HL-60 (cell line): Measurements from ENCODE around the gene PECR.

Source experiments
- DNase-seq, 2 experiments: peaks; one replicate each; pipeline ENCODE4 v3.0.0-alpha.2; 2010 to 2020; ENCODE audit warnings: low read depth in 1 of 2, low spot score in 1 of 2
- H3K27ac ChIP-seq: fragments of 250-450 bp; sonication (Bioruptor Pico); replicated peaks from 2 replicates; pipeline ENCODE4 v1.5.1; 2020; ENCODE audit warnings: mild to moderate bottlenecking, moderate library complexity
- H3K27me3 ChIP-seq: fragments of 250-450 bp; sonication (Bioruptor Pico); 2 replicates; pipeline ENCODE4 v1.5.1; 2021; ENCODE audit warnings: mild to moderate bottlenecking, moderate library complexity; ENCODE audit not compliant: insufficient read depth, poor library complexity, severe bottlenecking
- H3K4me3 ChIP-seq: replicated peaks from 2 replicates; pipeline ENCODE4 v1.5.1; 2011; ENCODE audit warnings: mild to moderate bottlenecking, control low read depth, low read length; ENCODE audit not compliant: insufficient read depth
- GABPA ChIP-seq: IDR thresholded peaks from 2 replicates; pipeline ENCODE4 v1.6.1; 2012; ENCODE audit warnings: low read depth
- POLR2AphosphoS5 ChIP-seq: IDR thresholded peaks from 2 replicates; pipeline ENCODE4 v1.6.1; 2012; ENCODE audit warnings: low read depth
- SPI1 ChIP-seq: IDR thresholded peaks from 2 replicates; pipeline ENCODE4 v1.6.1; 2012; ENCODE audit warnings: low read depth, mild to moderate bottlenecking, borderline replicate concordance
- TF ChIP-seq, protein P1 (sequence below): IDR thresholded peaks from one replicate; pipeline ENCODE4 v1.5.1; 2011; ENCODE audit warnings: low read length, control low read depth, inconsistent platforms; ENCODE audit not compliant: insufficient read depth
- TF ChIP-seq, protein P2 (sequence below): IDR thresholded peaks from 2 replicates; pipeline ENCODE4 v1.6.1; 2012; ENCODE audit warnings: low read depth; ENCODE audit not compliant: insufficient replicate concordance

Gene PECR

DNA sequence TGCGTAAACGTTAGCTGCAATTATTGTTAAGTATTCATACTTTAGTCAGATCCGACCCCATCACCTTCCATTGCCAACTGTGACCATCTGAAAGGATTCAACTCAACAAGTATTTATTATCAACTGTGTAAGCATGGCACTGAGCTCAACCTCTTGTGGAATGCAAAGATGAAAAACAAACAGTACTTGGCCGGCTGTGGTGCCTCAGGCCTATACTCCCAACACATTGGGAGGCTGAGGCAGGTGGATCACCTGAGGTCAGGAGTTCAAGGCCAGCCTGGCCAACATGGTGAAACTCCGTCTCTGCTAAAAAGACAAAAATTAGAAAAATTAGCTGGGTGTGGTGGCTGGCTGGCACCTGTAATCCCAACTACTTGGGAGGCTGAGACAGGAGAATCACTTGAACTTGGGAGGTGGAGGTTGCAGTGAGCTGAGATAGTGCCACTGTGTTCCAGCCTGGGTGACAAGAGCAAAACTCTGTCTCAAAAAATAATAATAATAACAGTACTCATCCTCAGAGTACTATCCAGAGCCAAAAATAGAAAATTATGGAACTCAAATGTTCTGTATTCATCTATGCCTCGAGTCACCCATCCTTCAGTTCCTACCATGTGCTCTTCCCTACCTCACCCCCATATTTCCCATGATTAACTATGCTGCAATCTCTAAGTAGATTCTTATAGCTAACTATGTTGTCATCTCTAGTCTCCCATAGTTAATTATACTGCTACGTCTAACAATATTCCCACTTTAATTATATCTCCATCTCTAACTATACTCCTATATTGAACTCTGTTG is 59.6 kb downstream of the PECR start:
- peaks cover 3% of the 10 kb centered on the region for H3K27me3 ChIP-seq
- DNase-seq, result no peak
- no peak overlapping the region for H3K27ac ChIP-seq
- TF ChIP-seq POLR2AphosphoS5, result no peak
- TF ChIP-seq SPI1, result no peak
- no peak for TF ChIP-seq GABPA
- TF ChIP-seq, protein P1, sequence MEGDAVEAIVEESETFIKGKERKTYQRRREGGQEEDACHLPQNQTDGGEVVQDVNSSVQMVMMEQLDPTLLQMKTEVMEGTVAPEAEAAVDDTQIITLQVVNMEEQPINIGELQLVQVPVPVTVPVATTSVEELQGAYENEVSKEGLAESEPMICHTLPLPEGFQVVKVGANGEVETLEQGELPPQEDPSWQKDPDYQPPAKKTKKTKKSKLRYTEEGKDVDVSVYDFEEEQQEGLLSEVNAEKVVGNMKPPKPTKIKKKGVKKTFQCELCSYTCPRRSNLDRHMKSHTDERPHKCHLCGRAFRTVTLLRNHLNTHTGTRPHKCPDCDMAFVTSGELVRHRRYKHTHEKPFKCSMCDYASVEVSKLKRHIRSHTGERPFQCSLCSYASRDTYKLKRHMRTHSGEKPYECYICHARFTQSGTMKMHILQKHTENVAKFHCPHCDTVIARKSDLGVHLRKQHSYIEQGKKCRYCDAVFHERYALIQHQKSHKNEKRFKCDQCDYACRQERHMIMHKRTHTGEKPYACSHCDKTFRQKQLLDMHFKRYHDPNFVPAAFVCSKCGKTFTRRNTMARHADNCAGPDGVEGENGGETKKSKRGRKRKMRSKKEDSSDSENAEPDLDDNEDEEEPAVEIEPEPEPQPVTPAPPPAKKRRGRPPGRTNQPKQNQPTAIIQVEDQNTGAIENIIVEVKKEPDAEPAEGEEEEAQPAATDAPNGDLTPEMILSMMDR, result no peak
- TF ChIP-seq, protein P2, sequence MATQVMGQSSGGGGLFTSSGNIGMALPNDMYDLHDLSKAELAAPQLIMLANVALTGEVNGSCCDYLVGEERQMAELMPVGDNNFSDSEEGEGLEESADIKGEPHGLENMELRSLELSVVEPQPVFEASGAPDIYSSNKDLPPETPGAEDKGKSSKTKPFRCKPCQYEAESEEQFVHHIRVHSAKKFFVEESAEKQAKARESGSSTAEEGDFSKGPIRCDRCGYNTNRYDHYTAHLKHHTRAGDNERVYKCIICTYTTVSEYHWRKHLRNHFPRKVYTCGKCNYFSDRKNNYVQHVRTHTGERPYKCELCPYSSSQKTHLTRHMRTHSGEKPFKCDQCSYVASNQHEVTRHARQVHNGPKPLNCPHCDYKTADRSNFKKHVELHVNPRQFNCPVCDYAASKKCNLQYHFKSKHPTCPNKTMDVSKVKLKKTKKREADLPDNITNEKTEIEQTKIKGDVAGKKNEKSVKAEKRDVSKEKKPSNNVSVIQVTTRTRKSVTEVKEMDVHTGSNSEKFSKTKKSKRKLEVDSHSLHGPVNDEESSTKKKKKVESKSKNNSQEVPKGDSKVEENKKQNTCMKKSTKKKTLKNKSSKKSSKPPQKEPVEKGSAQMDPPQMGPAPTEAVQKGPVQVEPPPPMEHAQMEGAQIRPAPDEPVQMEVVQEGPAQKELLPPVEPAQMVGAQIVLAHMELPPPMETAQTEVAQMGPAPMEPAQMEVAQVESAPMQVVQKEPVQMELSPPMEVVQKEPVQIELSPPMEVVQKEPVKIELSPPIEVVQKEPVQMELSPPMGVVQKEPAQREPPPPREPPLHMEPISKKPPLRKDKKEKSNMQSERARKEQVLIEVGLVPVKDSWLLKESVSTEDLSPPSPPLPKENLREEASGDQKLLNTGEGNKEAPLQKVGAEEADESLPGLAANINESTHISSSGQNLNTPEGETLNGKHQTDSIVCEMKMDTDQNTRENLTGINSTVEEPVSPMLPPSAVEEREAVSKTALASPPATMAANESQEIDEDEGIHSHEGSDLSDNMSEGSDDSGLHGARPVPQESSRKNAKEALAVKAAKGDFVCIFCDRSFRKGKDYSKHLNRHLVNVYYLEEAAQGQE, result no peak
- no peak overlapping the region for H3K4me3 ChIP-seq

DNA sequence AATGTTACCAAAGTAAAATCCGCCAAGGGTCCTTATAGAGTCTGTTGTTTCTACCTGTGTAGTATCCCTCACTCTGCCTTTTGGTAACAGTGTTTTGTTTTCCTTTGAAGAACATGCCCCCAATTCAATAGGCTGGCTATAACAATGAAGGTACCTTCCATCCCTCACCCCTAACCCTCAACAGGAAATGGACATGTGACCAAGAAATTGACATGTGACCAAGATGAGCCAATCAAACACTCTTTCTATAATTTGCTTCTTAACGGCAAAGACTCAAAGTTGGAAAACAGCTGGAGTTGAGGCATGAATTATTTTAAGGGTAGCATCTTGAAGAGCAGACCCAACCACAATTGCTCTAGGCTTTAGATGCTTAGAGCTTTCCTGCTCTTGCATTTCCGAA is 62.9 kb downstream of the PECR start:
- peaks cover 10% of the 10 kb centered on the region for H3K27me3 ChIP-seq
- no peak for DNase-seq
- TF ChIP-seq SPI1 (no peak), GABPA (no peak), POLR2AphosphoS5 (no peak)
- TF ChIP-seq, protein P2, result no peak
- TF ChIP-seq, protein P1, result no peak
- H3K27ac ChIP-seq, result no peak overlapping the region
- H3K4me3 ChIP-seq, result no peak overlapping the region

DNA sequence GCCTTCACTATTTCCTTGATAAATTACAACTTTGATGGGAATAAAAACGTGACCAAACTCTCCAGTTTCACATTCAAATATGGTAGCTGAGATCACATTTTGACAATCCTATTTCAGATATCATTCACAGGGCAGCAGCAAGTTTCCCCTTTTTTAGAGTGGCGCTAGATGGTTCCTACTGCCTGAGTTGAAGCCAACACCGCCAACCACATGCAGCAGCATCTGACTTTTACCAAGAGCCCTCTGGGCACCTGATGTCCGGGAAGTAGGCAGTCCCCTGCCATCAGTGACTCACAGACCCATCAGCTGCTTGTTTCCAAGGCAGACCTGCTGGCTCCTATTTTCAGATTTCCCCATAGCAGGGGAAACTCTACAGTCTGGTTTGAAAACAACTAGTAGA is 64.2 kb downstream of the PECR start:
- peaks cover 17% of the 10 kb centered on the region for H3K27me3 ChIP-seq
- H3K27ac ChIP-seq, result no peak overlapping the region
- H3K4me3 ChIP-seq, result no peak overlapping the region
- no peak for TF ChIP-seq POLR2AphosphoS5
- TF ChIP-seq GABPA, result no peak
- TF ChIP-seq, protein P1, result no peak
- TF ChIP-seq, protein P2, result no peak
- no peak for TF ChIP-seq SPI1
- DNase-seq, result no peak
